ENCODE results near the gene CELF1. TPM values are rescaled to one million over a fixed set of nuclear protein-coding genes. Genes with fewer than 3 reads are reported as not detected.

Gene CELF1
- polyA plus RNA-seq, 1 donor from 2014 or later, result 209 TPM

- Histone ChIP-seq H4K20me1 (ENCODE audit: insufficient read depth) (no peaks in the 10 kb centered on the region), H3K27ac (ENCODE audit: low read length) (no peak overlapping the region), H3K9ac (ENCODE audit: low read length) (no peak overlapping the region), H3K4me3 (ENCODE audit: low read length) (no peak overlapping the region), H3K4me2 (ENCODE audit: low read length) (no peak overlapping the region), H3K36me3 (ENCODE audit: insufficient read depth, low read length) (no peaks in the 10 kb centered on the region), H3K79me2 (replicated peaks; ENCODE audit: insufficient read depth, low read length) (no peaks in the 10 kb centered on the region), H3K9me2 (ENCODE audit: insufficient read depth, low read length) (no peaks in the 10 kb centered on the region), H3K9me3 (ENCODE audit: low read length) (no peaks in the 10 kb centered on the region), H2AFZ (ENCODE audit: low read depth, low read length) (no peak overlapping the region), H3K27me3 (ENCODE audit: insufficient read depth, low read depth, low read length) (no peaks in the 10 kb centered on the region), H3F3A (ENCODE audit: insufficient read depth, low read length, poor library complexity, severe bottlenecking) (no peaks in the 10 kb centered on the region)
- TF ChIP-seq REST (IDR thresholded peaks at IDR 0.05; ENCODE audit: borderline replicate concordance), result no peak
- TF ChIP-seq EZH2 (IDR thresholded peaks at IDR 0.05; ENCODE audit: borderline replicate concordance, insufficient read depth, low read length, poor library complexity, severe bottlenecking), result no peak
- no peak for TF ChIP-seq POLR2AphosphoS5 (IDR thresholded peaks at IDR 0.05)
- TF ChIP-seq RAD21 (conservative IDR thresholded peaks at IDR 0.05), result no peak
- TF ChIP-seq, protein P1, sequence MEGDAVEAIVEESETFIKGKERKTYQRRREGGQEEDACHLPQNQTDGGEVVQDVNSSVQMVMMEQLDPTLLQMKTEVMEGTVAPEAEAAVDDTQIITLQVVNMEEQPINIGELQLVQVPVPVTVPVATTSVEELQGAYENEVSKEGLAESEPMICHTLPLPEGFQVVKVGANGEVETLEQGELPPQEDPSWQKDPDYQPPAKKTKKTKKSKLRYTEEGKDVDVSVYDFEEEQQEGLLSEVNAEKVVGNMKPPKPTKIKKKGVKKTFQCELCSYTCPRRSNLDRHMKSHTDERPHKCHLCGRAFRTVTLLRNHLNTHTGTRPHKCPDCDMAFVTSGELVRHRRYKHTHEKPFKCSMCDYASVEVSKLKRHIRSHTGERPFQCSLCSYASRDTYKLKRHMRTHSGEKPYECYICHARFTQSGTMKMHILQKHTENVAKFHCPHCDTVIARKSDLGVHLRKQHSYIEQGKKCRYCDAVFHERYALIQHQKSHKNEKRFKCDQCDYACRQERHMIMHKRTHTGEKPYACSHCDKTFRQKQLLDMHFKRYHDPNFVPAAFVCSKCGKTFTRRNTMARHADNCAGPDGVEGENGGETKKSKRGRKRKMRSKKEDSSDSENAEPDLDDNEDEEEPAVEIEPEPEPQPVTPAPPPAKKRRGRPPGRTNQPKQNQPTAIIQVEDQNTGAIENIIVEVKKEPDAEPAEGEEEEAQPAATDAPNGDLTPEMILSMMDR (IDR thresholded peaks at IDR 0.05; ENCODE audit: poor library complexity, severe bottlenecking), result no peak
- no peak for TF ChIP-seq SMC3 (conservative IDR thresholded peaks at IDR 0.05; ENCODE audit: poor library complexity)
- no peak for TF ChIP-seq MXI1 (conservative IDR thresholded peaks at IDR 0.05; ENCODE audit: poor library complexity, severe bottlenecking)
- no peak for TF ChIP-seq TAF1 (IDR thresholded peaks at IDR 0.05; ENCODE audit: low read depth)
- no peak for TF ChIP-seq EP300 (conservative IDR thresholded peaks at IDR 0.05; ENCODE audit: poor library complexity, severe bottlenecking)
Observed at GRCh38 chr11:47437746-47438418, 115.0 kb downstream of the CELF1 start.

DNA sequence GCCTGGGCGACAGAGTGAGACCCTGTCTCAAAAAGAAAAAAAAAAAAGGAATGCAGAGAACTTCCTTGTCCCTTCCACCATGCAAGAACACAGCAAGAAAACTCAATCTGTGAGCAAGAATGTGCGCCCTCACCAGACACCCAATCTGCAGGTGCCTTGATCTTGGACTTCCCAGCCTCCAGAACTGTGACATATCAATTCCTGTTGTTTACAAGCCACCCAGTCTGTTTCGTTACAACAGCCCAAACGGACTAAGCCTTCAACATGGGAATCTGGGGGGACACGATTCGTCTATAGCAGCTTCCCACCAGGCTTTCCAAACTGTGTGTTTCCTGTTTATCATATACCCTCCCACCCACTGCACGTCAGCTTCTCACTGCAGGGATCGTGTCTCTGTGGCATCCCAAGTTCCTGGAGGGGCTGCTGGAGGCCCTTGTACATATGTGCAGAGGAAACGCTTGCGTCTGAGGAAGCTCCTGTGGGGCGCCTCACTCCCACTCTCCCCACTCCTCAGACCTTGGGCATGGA lies 115.7 kb downstream of the CELF1 start:
- H3K4me2 ChIP-seq (ENCODE audit: low read length), result no peak overlapping the region
- H3K4me3 ChIP-seq (ENCODE audit: low read length), result no peak overlapping the region
- H4K20me1 ChIP-seq (ENCODE audit: insufficient read depth), result no peaks in the 10 kb centered on the region
- no peaks in the 10 kb centered on the region for H3K27me3 ChIP-seq (ENCODE audit: insufficient read depth, low read depth, low read length)
- no peaks in the 10 kb centered on the region for H3K79me2 ChIP-seq (replicated peaks; ENCODE audit: insufficient read depth, low read length)
- H3K36me3 ChIP-seq (ENCODE audit: insufficient read depth, low read length), result no peaks in the 10 kb centered on the region
- H3K9me3 ChIP-seq (ENCODE audit: low read length), result no peaks in the 10 kb centered on the region
- TF ChIP-seq SMC3 (conservative IDR thresholded peaks at IDR 0.05; ENCODE audit: poor library complexity) (no peak), EZH2 (IDR thresholded peaks at IDR 0.05; ENCODE audit: borderline replicate concordance, insufficient read depth, low read length, poor library complexity, severe bottlenecking) (no peak), TAF1 (IDR thresholded peaks at IDR 0.05; ENCODE audit: low read depth) (no peak), MXI1 (conservative IDR thresholded peaks at IDR 0.05; ENCODE audit: poor library complexity, severe bottlenecking) (no peak), EP300 (conservative IDR thresholded peaks at IDR 0.05; ENCODE audit: poor library complexity, severe bottlenecking) (no peak), REST (IDR thresholded peaks at IDR 0.05; ENCODE audit: borderline replicate concordance) (no peak), RAD21 (conservative IDR thresholded peaks at IDR 0.05) (no peak), POLR2AphosphoS5 (IDR thresholded peaks at IDR 0.05) (no peak)
- TF ChIP-seq, protein P1 (IDR thresholded peaks at IDR 0.05; ENCODE audit: poor library complexity, severe bottlenecking), result no peak
- no peak overlapping the region for H2AFZ ChIP-seq (ENCODE audit: low read depth, low read length)
- no peaks in the 10 kb centered on the region for H3K9me2 ChIP-seq (ENCODE audit: insufficient read depth, low read length)
- H3K9ac ChIP-seq (ENCODE audit: low read length), result no peak overlapping the region
- H3F3A ChIP-seq (ENCODE audit: insufficient read depth, low read length, poor library complexity, severe bottlenecking), result no peaks in the 10 kb centered on the region
- no peak overlapping the region for H3K27ac ChIP-seq (ENCODE audit: low read length)

Measured in neural cell (in vitro differentiated cells).